Measurements from ENCODE around the gene DGKI.

GRCh38 chr7:137717045-137717444 is 129.7 kb downstream of the DGKI start:
- TF ChIP-seq CTCF (IDR thresholded peaks at IDR 0.05), result no peak
- no peak for TF ChIP-seq POLR2A (IDR thresholded peaks at IDR 0.05)
